Muscle layer of duodenum (tissue), 2 donors: ENCODE results near the gene CLIP1.
A peak's percentile ranks its signal among the peaks of the same experiment; 100 is the strongest.
"Not testable (repeated sequence)": the region's sequence is repeated elsewhere in the genome, so short reads cannot be mapped to it uniquely, and the experiment has no call there.

Source experiments
- H3K27ac ChIP-seq: one replicate; pipeline ENCODE4 v1.7.0; 2013; ENCODE audit warnings: mild to moderate bottlenecking, low read length
- H3K27me3 ChIP-seq: one replicate; pipeline ENCODE4 v1.7.0; 2013; ENCODE audit warnings: low read depth, mild to moderate bottlenecking, control low read depth, low read length
- H3K36me3 ChIP-seq, 2 donors: one replicate each; pipeline ENCODE4 v1.7.0; 2013; ENCODE audit warnings: low read length in 2 of 2, control low read depth in 1 of 2, mild to moderate bottlenecking in 1 of 2; ENCODE audit not compliant: insufficient read depth in 2 of 2, control insufficient read depth in 1 of 2
- H3K4me1 ChIP-seq, 2 donors: one replicate each; pipeline ENCODE4 v1.7.0; 2013; ENCODE audit warnings: low read length in 2 of 2, mild to moderate bottlenecking in 2 of 2, control low read depth in 1 of 2, moderate library complexity in 1 of 2; ENCODE audit not compliant: insufficient read depth in 2 of 2, control insufficient read depth in 1 of 2
- H3K4me3 ChIP-seq, 2 donors: one replicate each; pipeline ENCODE4 v1.7.0; 2013; ENCODE audit warnings: low read length in 2 of 2, low read depth in 1 of 2, mild to moderate bottlenecking in 1 of 2
- H3K9me3 ChIP-seq, 2 donors: one replicate each; pipeline ENCODE4 v1.7.0; 2013; ENCODE audit warnings: low read length in 2 of 2, control low read depth in 1 of 2, mild to moderate bottlenecking in 1 of 2; ENCODE audit not compliant: control insufficient read depth in 1 of 2
- donor health status: healthy.

Gene CLIP1

DNA sequence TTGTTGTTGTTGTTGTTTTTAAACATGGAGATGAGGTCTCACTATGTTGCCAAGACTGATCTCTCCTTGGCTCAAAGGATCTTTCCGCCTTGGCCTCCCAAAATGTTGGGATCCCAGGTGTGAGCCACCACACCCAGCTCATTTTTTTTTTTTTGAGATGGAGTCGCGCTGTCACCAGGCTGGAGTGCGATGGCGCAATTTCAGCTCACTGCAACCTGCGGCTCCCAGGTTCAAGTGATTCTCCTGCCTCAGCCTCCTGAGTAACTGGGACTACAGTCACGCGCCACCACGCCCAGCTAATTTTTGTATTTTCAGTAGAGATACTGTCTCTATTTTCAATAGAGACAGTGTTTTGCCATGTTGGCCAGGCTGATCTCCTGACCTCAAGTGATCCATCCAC, 4.9 kb upstream of the CLIP1 start:
- no peaks in the 10 kb centered on the region for H3K9me3 ChIP-seq
- no peak overlapping the region for H3K27ac ChIP-seq
- no peaks in the 10 kb centered on the region for H3K27me3 ChIP-seq
- peaks cover 0 to 8% of the 10 kb centered on the region in 2 donors for H3K4me1 ChIP-seq
- H3K4me3 ChIP-seq, result no peak overlapping the region
- no peaks in the 10 kb centered on the region for H3K36me3 ChIP-seq

DNA sequence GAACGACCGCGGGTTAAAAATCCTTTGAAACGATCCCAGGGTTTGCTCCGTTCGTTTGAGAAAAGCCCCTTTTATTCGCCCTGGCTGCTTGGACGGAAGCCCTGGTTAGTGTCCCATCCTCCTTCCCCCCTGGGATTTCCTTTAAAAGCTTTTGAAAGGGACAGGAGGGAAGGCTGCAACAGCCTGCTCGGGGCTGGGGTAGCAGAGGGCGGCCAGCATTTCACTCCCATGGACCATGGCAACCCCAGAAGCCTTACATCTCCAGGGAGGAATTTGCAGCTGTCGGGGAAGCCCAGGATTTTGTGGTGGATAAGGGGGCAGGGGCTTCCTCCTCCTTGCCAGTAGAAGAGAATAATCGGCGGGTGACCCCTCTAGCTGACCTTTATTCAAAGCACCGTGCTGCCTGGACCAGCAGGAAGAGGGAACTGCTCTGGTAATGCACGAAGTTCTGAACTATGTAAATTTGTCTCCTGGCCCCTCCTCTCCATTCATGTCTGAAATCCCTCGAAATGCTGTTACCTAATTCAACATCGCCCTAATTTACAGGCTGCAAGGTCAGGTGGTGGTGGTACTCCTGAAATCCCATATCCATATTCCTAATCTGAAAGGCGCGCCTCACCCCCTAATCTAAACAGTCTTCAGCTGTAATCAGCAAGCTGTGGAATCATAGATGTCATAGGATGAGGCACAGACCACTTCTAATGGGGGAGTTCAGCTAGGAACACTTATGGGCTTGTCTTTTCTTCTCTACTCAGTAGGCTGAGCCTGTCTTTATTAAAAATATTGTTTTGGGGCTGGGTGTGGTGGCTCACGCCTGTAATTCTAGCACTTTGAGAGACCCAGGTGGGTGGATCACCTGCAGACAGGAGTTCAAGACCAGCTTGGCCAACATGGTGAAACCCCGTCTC, 1.0 kb upstream of the CLIP1 start:
- Histone ChIP-seq H3K9me3 (no peaks in the 10 kb centered on the region), H3K27ac (peak overlapping the region; percentile 83), H3K27me3 (no peaks in the 10 kb centered on the region), H3K36me3 (peaks cover 0 to 8% of the 10 kb centered on the region in 2 donors), H3K4me3 (peak overlapping the region; percentile 70 to 83), H3K4me1 (peaks cover 5 to 27% of the 10 kb centered on the region in 2 donors)

DNA sequence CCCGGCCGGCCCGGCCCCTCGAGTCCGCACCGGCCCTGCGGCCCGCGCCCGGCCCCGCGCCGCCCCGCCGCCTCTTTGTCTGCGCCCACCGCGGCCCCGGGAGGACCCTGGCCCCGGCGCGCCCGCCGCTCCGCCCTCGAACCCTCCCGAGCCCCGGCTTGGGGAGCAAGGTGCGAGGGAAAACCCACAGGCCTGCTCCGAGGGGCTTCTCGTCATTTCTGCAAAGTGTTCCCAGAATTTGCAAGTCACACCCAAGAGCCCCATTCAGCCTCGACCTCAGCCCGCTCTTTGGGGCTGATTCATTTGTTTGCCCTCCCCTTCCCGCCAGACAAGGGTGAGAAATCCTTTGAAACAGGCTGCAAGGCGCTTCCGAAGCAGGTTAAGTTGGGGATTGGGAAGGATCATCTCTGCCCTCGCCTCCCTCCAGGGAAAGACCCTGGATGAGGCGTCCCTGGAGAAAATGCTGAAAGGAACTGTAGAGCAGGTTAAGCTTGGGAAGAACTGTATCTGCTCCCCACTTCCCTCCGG, 325 bp upstream of the CLIP1 start:
- H3K27me3 ChIP-seq, result no peaks in the 10 kb centered on the region
- peaks cover 5 to 33% of the 10 kb centered on the region in 2 donors for H3K4me1 ChIP-seq
- H3K4me3 ChIP-seq, result peak overlapping the region; percentile 70 to 83
- peaks cover 0 to 8% of the 10 kb centered on the region in 2 donors for H3K36me3 ChIP-seq
- peak overlapping the region; percentile 83 for H3K27ac ChIP-seq
- H3K9me3 ChIP-seq, result no peaks in the 10 kb centered on the region

DNA sequence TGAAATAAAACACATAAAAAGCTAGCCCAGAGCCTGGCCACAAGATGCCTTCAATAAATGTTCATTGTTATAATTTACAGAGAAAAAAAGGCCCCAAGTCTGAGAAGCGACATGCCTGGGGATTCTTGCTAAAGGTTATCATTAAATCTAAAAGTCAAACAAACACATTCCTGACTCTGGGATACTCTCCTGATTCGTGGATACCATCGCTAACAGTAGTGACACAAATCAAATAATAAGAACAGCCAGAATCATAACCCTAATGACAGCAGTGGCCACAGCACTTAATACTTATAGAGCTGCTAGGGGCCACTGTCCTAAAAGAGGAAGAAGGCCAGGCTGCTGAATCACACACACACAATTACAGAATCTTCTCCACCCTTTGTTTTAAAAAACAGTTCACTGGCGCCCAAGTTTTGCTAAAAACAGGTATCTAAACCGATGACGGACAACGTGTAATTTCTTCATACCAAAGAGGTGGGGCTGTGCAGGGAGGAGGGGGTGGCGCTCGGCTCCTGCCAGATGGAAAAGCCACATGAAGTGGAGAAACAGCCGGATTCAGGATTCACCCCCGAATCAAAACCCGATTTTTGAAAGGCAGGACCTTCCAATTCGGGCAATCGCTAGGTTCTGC, 1.2 kb downstream of the CLIP1 start:
- H3K4me1 ChIP-seq, result peaks cover 5 to 34% of the 10 kb centered on the region in 2 donors
- peak overlapping the region; percentile 99 for H3K27ac ChIP-seq
- no peaks in the 10 kb centered on the region for H3K27me3 ChIP-seq
- no peaks in the 10 kb centered on the region for H3K9me3 ChIP-seq
- H3K36me3 ChIP-seq, result peaks cover 0 to 8% of the 10 kb centered on the region in 2 donors
- H3K4me3 ChIP-seq, result peak overlapping the region; percentile 82 to 93

DNA sequence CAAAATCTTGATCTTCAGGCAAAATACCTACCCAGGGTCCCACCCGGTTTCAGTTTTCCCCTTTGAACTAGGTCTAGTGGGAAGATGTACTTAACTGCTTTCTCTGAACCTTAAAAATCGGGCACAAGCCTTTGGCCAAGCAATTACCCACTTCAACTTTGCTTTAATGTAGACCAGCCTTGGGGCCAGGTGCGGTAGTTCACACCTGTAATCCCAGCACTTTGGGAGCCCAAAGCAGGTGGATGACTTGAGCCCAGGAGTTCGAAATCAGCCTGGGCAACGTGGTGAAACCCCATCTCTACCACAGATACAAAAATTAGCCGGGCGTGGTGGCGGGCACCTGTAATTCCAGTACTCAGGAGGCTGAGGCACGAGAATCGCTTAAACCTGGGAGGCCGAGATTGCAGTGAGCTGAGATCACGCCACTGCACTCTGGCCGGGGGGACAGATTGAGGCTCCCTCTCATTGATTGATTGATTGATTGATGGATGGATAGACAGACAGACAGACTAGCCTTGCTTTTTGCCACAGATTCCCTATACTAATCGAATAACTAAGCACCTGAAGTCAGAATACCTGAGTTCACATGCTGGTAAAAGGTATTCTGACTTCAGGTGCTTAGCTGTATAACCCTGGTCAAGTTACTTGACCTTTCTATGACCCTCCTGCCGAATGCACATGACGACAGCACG, 1.9 kb downstream of the CLIP1 start:
- H3K36me3 ChIP-seq, result peaks cover 0 to 8% of the 10 kb centered on the region in 2 donors
- H3K27me3 ChIP-seq, result no peaks in the 10 kb centered on the region
- peaks cover 5 to 34% of the 10 kb centered on the region in 2 donors for H3K4me1 ChIP-seq
- H3K9me3 ChIP-seq, result no peaks in the 10 kb centered on the region
- H3K4me3 ChIP-seq, result peak overlapping the region; percentile 82 to 93
- peak overlapping the region; percentile 99 for H3K27ac ChIP-seq

DNA sequence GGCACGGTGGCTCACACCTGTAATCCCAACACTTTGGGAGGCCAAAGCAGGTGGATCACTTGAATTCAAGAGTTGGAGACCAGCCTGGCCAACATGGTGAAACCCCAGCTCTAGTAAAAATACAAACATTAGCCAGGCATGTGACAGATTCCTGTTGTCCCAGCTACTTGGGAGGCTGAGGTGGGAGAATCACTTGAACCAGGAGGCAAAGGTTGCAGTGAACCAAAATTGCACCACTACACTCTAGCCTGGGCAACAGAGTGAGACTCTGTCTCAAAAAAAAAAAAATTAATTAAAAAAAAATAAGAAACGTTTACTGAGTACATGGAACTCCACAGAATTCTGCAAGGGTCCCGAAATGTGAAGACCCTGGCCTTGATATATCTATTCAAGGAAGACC, 3.4 kb downstream of the CLIP1 start:
- not testable (repeated sequence) for H3K27me3 ChIP-seq, H3K9me3 ChIP-seq, H3K27ac ChIP-seq, H3K4me3 ChIP-seq, H3K36me3 ChIP-seq
- H3K4me1 ChIP-seq, result peaks cover 5 to 34% of the 10 kb centered on the region in 2 donors

DNA sequence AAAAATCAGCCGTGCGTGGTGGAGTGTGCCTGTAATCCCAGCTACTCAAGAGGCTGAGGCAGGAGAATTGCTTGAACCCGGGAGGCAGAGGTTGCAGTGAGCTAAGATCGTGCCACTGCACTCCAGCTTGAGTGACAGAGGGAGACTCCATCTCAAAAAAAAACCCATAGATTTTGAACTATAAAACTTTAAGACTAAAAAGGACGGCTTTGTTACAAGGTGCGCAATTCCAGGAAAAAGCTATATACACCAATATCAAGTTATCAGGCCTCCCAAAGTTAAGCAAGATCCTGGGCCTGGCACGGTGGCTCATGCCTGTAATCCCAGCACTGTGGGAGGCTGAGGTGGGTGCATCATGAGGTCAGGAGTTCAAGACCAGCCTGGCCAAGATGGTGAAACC, 6.8 kb downstream of the CLIP1 start:
- H3K4me1 ChIP-seq, result peaks cover 9 to 36% of the 10 kb centered on the region in 2 donors
- not testable (repeated sequence) for H3K27ac ChIP-seq, H3K4me3 ChIP-seq, H3K27me3 ChIP-seq, H3K36me3 ChIP-seq, H3K9me3 ChIP-seq

DNA sequence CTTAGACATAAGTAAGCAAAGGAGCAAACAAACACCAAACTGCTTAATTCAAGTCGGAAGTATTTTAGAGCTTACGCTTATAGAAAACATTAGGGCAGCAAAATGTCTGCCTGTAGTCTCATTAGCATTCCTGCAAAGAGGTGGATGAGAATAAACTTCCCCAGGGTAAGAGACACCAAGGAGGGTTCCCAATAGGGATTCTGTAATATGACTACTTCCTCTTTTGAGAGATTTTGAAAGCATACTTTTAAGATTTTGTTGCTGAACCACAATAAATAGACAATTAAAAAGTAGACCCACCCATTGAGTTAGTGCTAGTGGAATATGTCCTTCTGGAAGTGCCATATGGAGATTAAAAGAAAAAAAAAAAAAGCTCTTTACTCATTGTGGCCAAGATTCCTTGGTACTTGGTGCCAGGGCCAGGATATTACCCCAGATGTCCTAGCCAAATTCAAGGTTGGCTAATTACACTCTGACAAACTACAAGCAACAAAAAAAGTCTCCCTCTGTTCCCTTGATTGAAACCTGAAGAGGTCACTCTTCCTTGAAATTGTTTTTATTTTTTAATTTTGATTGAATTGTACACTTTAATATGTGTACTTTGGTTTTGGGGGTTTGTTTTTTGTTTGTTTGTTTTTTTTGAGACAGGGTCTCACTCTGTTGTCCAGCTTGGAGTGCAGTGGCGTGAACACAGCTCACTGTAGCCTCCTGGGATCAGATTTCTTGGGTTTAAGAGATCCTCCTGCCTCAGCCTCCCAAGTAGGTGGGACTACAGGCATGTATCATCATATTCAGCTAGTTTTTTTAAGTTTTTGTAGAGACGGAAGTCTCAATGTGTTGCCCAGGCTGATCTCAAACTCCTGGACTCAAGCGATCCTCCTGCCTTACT, 8.7 kb downstream of the CLIP1 start:
- H3K9me3 ChIP-seq, result no peaks in the 10 kb centered on the region
- H3K27me3 ChIP-seq, result no peaks in the 10 kb centered on the region
- no peaks in the 10 kb centered on the region for H3K36me3 ChIP-seq
- H3K4me1 ChIP-seq, result peaks cover 9 to 22% of the 10 kb centered on the region in 2 donors
- H3K4me3 ChIP-seq, result peak overlapping the region in 1 of 2 donors; percentile 7
- H3K27ac ChIP-seq, result peak overlapping the region; percentile 61

DNA sequence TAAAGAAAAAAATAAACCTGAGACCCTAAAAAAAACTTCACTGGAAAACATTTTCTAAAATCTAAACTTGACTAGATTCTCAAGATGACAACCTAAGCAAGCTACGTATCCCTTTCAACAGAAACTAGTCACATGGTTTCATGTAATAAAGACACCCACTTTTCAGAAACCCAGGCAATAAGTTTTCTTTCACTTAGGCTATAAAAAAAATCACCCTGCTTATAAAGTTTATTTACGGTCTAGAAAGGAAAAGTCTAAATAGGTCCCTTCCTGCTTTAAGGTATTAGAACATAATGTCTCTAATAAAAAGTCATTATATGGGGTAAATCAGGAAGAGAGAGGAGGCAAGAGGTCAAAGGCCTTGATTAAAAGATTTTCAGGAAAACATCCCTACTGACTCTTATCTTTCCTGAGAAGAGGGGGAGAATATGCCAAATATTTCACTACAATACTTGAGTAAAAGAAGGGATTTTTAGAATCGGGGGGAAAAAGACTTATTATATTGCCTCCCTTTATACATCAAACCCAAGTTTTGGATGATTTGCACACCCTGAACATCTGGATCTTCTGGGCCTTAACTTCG, 9.5 kb downstream of the CLIP1 start:
- H3K9me3 ChIP-seq, result no peaks in the 10 kb centered on the region
- peak overlapping the region; percentile 61 for H3K27ac ChIP-seq
- peaks cover 9 to 16% of the 10 kb centered on the region in 2 donors for H3K4me1 ChIP-seq
- H3K4me3 ChIP-seq, result peak overlapping the region in 1 of 2 donors; percentile 7
- H3K36me3 ChIP-seq, result no peaks in the 10 kb centered on the region
- H3K27me3 ChIP-seq, result no peaks in the 10 kb centered on the region

DNA sequence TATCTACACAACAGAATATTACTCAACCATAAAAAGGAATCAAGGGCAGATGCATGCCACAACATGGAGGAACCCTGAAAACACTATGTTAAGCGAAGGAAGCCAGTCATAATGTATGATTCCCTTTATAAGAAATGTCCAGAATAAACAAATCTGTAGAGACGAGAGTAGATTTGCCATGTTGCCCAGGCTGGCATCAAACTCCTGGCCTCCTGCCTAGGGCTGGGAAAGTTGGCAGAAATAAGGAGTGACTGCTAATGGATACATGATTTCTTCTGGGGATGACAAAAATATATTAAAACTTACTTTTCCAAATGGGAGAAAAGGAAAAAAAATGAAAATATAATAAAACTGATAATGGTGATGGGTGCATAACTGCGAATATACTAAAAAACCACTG, 10.9 kb downstream of the CLIP1 start:
- H3K4me3 ChIP-seq, result no peak overlapping the region
- no peaks in the 10 kb centered on the region for H3K9me3 ChIP-seq
- no peak overlapping the region for H3K27ac ChIP-seq
- H3K36me3 ChIP-seq, result no peaks in the 10 kb centered on the region
- no peaks in the 10 kb centered on the region for H3K27me3 ChIP-seq
- H3K4me1 ChIP-seq, result peaks cover 9 to 27% of the 10 kb centered on the region in 2 donors
